B cell (primary cell): Measurements from ENCODE around the gene CDK5RAP3.

Experiments used
- EZH2 ChIP-seq: IDR thresholded peaks from 2 replicates; pipeline ENCODE4 v1.6.1; 2012; ENCODE audit warnings: borderline replicate concordance, low read depth, mild to moderate bottlenecking, moderate library complexity, low read length; ENCODE audit not compliant: insufficient read depth, poor library complexity, severe bottlenecking
- TF ChIP-seq, protein P1 (sequence below): fragments of 200-600 bp; IDR thresholded peaks from one replicate; pipeline ENCODE4 v1.8.0; 2022; ENCODE audit warnings: antibody characterized with exemption, mild to moderate bottlenecking

DNA sequence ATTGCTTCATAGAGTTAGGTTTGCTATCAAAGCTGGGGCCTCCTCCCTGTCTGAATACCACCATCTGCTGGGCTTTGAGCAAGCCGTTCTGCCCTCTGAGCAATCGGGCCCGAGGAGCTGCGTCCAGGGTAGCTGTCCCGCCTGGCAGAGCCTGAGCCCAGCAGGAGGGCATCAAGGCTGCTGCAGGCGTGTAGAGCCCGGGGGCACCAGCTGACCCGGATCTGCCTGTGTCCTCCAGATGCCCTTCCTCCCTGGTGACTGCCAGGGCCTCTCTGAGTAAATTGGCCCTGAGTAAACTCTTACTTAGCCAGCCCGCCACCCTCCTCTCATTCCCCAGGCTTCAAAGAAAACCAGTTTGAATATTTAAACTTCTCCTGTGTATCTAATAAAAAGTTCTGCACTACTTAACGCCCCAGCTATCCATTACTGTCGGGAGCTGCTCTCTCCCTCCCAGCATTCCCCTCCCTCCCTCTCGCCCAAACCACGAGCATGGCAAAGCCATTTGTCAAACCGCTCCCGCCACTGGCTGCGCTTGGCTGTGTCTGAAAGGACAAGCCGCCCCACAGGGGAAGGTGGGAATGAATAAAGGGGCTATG is 16.4 kb downstream of the CDK5RAP3 start:
- TF ChIP-seq, protein P1, sequence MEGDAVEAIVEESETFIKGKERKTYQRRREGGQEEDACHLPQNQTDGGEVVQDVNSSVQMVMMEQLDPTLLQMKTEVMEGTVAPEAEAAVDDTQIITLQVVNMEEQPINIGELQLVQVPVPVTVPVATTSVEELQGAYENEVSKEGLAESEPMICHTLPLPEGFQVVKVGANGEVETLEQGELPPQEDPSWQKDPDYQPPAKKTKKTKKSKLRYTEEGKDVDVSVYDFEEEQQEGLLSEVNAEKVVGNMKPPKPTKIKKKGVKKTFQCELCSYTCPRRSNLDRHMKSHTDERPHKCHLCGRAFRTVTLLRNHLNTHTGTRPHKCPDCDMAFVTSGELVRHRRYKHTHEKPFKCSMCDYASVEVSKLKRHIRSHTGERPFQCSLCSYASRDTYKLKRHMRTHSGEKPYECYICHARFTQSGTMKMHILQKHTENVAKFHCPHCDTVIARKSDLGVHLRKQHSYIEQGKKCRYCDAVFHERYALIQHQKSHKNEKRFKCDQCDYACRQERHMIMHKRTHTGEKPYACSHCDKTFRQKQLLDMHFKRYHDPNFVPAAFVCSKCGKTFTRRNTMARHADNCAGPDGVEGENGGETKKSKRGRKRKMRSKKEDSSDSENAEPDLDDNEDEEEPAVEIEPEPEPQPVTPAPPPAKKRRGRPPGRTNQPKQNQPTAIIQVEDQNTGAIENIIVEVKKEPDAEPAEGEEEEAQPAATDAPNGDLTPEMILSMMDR, result no peak
- TF ChIP-seq EZH2, result no peak
